Measurements from ENCODE around the gene C15orf39. TPM values are rescaled to one million over a fixed set of nuclear protein-coding genes. Genes with fewer than 3 reads are reported as not detected.

C15orf39 gene
- total RNA-seq, 1 experiment from 2014 or later, result 2.3 TPM

DNA sequence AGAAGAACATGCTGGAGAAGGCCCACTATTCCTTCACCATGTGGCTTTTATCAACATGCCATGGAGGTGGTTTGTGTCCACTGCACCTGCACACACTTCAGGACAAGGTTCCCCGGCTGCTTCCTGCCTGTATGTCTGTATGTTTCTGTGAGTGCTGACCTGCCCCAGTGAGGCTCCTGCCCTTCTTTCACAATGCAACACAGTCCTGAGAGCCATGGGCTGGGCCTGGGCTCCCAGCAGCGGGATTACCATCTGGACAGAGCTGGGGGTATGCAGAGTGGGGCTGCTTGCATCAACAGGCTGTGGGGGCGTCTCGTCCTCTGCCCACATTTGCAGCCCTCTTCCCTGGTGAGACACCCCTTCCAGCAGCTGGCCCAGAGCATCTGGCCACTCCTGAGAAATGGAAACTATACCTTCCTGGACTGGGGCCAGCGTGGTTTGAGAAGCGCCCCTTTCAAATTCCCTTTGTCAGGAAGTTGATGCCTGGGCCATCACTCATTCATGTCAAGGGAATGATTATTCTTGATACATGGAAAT is 29.3 kb upstream of the C15orf39 start:
- DNase-seq (ENCODE audit: low spot score), result no peak

DNA sequence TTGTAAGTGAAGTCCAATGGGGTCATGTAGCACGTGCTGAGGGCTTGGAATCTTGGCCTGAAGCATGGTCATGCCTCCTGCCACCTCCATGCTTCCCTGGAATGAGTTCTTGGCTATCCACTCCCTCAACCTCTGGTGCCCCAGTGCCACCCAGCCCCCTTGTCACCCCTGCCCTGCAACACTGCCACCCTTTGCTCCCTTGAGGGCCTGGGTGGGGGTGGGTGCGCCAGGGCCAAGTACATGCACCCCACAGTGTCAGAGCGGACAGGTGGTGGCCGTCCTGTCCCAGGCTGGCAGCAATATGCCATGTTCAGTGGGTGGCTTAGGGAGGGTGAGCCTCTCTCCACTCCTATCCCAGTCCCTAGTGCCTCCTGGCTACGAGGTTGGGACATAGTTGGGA is 27.6 kb upstream of the C15orf39 start:
- no peak for DNase-seq (ENCODE audit: low spot score)

DNA sequence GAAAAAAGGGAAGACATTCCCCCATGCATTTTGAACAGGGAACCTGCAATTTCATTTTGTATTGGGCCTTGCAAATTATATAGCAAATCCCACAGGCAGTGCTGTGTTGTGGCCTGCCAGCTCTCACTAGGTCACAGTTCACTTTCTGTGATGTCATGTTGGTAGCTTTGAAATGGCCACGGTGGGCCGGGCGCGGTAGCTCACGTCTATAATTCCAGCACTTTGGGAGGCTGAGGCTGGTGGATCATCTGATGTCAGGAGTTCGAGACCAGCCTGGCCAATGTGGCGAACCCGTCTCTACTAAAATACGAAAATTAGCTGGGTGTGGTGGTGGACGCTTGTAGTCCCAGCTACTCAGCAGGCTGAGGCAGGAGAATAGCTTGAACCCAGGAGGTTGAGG is 27.0 kb upstream of the C15orf39 start:
- DNase-seq (ENCODE audit: low spot score), result no peak

DNA sequence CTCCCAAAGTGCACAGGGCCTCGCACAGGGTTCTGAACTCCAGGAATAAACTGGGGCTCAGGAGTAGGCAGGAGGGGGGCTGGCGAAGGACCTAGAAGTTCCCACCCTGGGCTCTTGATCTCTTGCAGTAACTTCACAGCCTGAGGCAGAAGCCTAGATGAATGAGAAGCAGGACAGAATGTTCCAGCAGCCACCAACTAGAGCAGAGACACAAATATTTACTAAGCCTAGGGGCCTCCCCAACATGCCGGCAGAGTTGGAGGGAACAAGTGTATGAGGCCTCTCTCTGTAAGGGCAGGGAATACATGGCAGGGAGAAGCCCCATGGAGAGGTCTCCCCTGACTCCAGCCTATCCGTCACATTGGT is 25.3 kb upstream of the C15orf39 start:
- DNase-seq (ENCODE audit: low spot score), result no peak

DNA sequence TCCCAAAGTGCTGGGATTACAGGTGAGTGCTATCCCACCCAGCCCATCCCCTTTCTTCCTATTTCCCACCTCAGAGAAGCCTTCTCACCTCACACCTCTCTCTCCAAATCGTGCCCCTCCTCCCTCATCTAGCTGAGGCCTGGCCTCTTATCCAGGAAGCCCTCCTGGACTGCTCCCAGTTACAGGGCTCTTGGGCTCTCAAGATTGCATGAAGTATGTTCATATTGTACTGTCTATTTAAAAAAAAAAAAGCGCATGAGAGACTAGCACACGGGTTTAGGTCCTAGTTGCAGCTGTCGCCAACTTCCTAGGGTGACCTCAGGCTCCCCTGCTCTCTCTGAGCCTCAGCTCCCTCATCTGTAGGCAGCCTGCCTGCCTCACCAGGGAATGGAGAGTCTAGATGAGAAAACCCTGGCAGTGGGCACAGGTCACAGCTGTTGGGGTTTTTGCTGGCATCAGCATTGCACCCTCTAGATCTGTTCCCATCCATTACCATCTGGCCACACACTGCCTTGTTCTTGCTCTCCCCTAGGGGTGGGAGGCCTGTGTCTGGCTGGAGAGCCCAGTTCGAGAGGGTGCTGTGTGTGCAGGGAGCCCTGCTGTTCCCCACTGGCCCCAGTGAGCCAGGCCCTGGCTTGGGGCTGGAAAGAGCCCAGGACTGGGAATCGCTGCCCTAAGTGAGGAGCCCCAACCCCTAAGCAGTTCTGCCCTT is 24.2 kb upstream of the C15orf39 start:
- no peak for DNase-seq (ENCODE audit: low spot score)

DNA sequence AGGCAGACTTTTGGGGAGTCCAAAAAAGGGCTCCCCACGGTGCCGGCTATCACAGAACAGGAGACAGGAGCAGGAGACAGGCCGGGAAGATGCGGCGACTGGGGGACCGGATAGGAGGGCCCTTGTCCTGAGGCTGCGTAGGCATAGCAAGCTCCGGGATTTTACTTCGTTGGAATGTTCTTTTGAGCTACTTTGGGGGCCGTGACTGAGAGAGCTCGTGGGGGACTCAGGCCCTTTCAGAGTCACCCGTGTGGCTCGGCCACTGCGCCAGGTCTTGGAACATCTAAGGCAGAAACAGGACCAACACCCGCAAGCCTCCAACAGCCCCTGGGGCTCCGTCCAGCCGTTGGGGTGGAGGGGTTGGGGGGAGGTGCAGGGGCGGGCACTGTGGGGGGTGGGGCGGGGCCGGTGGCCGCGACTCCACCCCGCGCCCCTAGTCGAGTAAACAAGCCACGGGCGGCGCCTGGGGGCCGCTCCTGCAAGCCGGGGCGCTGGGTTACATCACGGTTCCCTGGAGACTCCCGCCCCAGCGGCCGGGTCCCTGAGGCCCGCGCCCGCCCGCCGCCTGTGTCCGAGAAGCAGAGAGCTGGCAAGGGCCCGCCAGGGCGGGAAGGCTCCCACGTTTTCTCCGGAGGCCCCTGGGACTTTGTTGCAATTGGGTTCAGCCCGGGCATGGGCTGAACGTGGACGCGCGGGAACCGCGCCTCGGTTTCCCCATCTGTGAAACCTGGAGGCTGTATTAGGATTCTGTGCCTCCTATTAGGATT is 23.3 kb upstream of the C15orf39 start:
- DNase-seq (ENCODE audit: low spot score), result no peak

DNA sequence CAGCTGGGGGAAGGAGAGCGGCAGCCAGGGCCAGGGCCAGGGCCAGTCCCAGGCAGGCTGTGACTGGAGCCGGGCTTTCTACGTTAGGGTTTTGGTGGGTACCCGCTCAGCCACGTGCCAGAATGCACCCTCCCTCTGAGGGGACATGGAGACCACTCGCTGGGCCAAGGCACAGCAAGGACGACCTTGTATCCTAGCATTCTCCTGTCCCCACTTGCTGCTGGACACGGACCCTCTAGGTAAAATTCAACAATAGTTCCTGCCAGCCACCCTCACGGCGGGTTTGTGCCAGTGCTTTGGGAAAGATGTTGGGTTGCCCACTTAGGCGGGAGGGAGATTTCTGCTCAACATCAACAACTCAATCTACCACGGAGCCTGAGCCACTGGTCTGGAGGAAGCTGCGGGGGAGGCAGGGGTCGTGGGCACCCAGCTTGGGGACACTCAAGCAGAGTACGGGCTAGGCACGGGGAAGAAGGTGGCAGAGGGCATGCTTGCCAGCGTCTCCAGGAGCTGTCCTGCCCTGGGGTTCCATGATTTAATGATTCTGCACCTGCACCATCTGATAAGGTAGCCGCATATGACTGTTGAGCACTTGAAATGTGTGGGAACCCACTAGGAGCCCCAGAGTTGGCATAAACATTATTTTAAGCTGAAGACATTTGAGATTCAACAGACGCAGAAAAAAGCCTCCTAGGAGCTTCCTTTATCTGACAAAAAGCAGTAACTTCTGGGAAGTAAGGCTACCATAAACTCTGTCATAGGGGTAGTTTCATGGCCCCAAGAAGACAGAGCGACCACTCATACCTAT is 22.5 kb upstream of the C15orf39 start:
- no peak for DNase-seq (ENCODE audit: low spot score)

DNA sequence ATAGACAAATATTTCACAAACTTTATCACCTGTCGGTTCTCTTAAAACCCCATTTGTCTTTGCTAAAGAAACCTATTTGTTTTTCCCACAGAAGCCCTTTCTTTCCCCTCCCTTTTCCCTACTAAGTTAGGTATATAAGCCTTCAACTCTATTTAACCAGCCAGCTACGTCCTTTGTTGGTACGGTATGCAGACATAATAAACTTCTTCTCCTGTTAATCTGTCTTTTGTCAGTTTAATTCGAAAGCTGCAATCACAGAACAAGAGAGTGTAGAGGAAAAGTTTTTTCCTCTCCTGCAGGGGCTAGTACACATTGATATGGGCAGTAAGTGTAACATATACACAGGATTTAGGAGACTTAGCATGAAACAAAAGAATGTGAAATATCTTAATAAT is 21.9 kb upstream of the C15orf39 start:
- DNase-seq (ENCODE audit: low spot score), result no peak

DNA sequence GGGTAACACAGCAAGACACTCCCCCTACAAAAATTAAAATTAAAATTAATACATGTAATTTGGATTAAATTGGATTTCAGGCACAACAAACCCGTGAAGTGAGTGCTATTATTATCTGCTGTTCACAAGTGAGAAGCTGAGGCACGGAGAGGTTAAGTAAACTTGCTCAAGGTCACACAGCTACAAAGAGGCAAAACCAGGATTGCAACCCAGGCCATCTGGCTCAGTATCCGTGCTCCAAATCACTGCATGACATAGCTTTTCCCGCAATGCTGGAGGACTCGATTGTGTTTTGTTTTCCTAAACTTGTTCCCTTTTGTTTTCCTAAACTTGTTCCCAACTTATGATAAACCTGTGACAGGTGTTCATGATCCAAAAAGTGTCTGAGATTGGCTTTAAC is 19.9 kb upstream of the C15orf39 start:
- no peak for DNase-seq (ENCODE audit: low spot score)

DNA sequence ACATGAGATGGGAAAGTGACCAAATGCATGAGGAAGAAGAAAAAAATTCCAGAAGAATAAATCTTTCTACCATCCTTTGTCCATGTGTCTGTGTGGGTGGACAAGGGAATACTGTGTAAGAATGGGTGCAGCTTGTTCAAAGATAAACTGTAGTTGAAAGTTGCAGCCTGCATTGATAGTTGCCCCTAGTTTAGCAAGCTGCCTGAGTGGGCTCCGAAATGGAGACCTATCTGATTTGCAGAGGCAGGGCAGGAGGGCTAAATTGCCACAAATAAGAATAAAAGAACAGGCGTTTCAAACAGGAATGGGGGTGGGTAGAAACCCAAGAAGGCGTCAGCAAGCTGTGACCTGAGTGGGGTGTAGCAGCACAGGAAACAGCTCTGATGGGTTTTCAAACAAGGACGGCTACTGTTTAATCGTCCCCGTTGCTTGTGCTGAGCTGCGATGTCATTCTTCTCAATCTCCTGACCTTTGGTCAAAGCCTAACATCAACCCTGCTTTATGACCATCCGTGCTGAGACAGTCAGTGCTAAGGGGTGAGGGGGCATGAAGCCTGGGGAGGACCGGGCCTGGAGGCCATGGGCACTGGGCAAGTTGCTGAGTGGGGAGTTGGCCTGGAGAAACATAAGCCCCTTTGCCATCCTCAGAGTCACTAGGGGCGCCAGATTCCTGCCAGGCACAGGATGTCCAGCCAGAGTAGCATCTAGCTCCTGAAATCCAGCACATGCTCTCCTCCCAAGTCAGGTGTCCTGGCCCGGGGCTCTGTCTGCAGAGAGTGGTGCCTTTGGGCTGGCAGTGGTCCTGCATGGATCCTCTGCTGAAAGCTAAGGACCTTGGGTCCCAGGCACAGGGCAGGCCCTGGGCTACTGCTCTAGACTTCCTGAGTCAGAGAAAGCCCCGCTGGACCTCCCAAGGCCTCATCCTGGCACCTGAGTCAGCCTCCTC is 19.2 kb upstream of the C15orf39 start:
- no peak for DNase-seq (ENCODE audit: low spot score)

DNA sequence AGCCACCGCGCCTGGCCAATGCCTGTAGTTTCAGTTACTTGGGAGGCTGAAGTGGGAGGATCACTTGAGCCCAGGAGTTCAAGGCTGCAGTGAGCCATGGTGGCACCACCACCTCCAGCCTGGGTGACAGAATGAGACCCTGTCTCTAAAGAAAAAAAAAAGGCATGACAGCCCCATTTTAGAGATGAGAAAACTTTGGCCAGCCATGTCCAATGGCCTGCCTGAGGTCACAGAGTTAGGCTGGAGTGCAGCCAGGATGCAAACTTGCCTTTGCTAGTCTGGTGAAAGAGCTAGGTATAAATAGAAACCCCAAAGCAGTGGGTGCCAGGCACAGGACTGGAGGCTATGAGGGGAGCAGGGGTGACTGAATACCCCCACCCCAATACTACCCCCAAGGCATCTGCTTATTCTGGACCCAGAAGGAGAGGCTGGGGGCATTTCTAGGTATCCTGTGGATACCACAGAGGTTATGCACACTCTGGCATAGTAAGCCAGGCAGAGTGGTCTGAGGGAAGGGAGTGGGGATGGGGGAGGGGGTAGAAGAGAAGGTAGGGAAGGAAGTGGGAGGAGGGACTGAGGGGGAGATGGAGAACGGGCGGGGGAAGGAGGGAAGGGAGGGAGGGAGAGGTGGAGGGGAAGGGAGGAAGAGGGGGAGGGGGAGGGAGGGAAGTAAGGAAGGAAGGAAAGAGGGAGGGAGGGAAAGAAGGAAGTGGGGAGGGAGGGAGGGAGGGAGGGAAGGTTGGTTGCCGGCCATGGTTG is 16.2 kb upstream of the C15orf39 start:
- no peak for DNase-seq (ENCODE audit: low spot score)

DNA sequence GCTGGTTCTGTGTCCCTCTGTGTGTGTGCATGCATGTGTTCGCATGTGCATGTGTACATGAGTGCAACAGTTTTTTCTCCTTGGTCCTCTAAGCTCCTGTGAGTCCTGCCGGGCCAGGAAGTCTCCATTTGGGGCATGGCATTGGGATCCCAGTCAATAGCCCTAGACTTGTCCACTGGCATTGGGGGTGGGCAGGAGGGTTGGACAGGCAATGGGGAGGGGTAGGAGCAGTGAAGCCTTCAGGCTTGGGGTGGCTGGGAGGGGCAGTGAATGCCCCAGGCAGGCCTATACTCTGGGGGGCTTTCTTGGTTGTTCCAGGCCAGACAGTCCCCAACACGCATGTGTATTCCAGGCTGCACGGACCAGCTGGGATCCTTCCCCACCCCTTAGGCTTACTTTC is 15.6 kb upstream of the C15orf39 start:
- DNase-seq (ENCODE audit: low spot score), result no peak

DNA sequence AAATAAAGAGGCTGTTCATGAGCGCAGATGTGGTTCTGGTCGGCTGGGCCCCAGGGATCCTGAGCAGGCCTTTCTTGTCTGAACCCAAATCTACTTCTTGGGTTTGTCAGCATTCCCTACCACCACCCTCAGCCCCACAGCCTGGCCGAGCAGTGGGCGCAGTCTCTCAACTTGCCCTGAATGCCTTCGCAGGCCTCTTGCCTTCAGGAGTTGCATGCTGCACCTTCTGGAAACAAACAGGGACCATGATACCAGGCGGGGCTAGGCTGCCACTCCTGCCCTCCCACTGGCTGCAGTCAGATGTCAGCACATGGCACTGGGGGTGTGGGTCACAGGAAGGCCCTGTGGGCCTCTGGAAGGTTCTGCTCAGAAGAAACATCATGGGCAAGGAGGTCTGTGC is 13.2 kb upstream of the C15orf39 start:
- DNase-seq (ENCODE audit: low spot score), result no peak

DNA sequence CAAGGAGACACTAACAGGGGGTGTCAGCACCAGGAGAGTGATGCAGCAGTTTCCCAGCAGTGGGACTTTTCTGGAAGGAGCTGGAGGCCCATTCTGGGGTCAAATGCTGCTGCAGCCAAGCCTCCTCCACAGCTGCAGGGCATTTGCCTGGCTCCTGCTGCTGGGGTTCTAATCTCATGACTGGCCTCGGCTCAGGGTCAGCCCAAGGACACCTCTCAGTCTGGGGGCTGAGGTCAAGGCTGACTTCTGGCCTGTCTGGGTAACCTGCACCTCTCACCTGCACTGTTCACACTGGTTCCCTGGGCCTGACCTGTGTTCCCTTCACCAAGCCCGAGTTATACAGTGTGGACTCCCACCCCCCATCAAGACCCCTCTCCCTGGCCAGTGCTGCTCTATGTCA is 10.4 kb upstream of the C15orf39 start:
- DNase-seq (ENCODE audit: low spot score), result no peak

DNA sequence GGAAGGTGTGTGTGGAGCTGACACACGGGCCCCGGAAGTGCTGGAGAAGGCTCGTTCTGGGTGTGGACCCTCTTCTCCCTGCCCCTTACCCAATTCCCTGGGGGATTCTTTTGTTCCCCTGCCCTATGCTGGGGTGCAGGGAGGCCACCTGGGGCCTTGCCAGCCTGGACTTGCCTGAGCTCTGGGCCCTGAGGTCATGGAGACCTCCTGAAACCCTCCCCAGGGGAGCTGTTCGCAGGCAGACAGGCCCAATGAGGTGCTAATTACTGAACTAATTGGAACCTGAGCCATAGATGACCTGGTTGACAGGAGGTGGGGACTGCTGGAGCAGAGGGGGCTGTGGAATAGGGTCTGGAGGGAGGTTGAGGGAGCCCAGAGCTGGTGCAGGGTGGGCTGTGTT is 9.4 kb upstream of the C15orf39 start:
- DNase-seq (ENCODE audit: low spot score), result no peak

DNA sequence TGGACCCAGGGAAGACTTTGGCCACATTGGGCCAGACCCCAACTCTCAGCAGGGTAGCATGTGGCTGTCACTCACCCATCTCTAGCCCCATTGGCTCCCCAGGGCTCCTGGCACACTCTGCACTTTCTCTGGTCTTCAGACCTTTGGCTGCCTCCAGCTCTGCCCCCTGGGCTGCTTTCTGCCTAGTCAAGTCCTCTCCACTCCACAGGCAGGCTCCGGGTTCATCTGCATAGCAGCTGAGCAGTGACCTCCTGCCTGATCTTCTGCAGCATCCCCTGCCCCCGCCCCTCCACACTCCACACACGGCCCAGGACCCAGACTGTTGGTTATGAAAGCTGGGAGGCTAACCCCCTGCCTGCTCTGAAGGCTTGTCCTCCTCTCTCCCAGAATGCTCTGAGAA is 8.4 kb upstream of the C15orf39 start:
- DNase-seq (ENCODE audit: low spot score), result no peak

DNA sequence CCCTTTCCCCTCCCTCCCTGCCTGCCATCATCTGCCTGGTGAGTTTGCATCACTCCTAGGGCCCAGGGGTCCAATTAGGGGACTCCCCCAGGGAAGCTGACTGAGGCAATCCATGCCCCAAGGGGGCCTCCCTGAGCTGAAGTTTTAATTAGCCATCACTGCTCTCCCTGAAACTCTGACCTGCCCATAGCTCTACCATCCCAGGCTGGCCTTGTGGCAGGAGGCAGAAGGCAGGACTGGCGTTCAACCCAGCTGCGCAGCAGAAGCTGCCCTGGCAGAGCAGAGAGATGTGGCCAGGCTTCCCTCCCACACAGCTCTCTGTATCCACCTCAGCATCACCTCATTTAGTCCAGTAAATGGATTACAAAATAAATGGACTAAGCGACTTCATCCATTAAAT is 7.7 kb upstream of the C15orf39 start:
- DNase-seq (ENCODE audit: low spot score), result no peak

DNA sequence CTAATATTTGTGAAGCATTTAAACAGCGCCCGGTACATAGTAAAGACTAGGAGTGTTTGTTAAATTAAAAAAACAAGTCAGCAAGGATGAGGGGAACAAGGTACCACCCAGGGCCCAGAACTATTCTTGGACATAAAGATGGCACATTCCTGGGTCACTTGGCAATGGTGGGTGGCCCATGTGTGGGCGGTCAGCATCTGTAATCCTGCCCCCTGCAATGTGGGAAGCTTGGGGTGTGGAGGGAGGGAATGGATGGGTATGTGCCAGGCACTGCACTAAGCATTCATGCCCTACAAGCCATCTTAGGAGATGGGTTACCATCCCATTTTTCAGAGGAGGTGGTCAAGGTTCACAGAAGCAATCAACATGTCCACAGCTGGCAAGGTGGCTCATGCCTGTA is 7.3 kb upstream of the C15orf39 start:
- no peak for DNase-seq (ENCODE audit: low spot score)

DNA sequence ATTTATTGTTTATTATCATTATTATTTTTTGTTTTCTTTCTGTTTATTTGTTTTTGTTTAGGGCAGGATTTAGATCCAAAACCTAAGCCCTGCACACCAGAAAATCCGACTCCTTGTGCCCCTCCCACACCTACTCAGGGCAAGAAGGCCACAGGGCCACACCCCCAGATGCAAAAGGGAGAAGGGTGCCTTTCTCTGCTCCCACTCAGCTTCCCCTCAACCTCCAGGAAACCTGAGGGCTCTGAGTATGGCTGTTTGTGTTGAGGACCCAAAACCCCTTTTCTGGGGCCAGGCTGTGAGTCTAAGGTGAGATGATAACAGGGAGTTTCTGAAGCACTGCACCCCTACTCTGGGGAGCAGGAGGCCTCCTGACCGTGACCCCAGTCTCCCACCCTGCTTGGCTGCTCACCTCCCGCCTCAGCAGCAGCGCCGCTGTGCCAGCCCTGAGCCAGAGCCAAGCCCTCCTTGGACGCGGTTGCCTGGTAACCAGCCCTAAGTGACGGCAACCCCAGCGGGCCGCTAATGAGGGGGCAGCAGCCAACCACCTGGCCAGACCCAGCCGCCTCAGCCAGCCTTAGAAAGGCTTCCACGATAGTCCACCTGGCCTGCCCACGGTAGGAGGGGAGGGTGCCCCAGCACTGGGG is 6.4 kb upstream of the C15orf39 start:
- DNase-seq (ENCODE audit: low spot score), result no peak

DNA sequence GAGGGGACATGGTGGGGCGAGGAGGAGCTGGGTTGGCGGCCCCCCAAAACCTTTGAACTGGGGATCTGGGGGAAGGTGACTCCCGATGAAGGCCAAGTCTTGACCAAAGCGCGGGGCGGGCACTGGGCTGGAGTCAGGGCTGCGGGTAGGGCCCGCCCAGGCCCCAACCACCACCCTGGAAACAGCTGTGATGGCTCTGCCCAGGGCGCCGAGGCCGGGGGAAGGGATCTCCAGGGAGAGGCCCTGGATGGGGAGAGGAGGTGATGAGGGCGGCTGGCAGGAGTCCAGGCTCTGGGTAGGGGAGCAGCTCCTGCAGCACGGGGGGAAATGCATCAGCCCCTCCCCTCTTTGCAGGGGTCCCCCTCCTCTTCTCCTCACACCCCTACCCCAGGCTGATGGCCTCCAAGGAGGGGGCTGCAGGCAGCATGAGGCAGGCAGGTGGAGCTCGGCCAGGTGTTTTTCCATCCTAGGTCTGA is 5.9 kb upstream of the C15orf39 start:
- DNase-seq (ENCODE audit: low spot score), result no peak
